Breast epithelium (tissue), 4 donors: Measurements from ENCODE around the gene UBE2H. TPM values are rescaled to one million over a fixed set of nuclear protein-coding genes. Genes with fewer than 3 reads are reported as not detected.
"Not testable (repeated sequence)": the region's sequence is repeated elsewhere in the genome, so short reads cannot be mapped to it uniquely, and the experiment has no call there.

Experiments used
- DNase-seq, 2 donors: peaks; one replicate each; pipeline ENCODE4 v3.0.0-alpha.2; 2019; ENCODE audit warnings: low spot score in 2 of 2
- H3K27ac ChIP-seq, 2 donors: fragments of 200-600 bp; sonication (generic) in 1 of 2; one replicate each; pipeline ENCODE4 v1.5.1; 2016 to 2019; ENCODE audit warnings: mild to moderate bottlenecking in 1 of 2
- H3K27me3 ChIP-seq, 2 donors: fragments of 200-600 bp; sonication (generic) in 1 of 2; one replicate each; pipeline versions ENCODE4 v1.5.1 to v1.6.0; 2017 to 2019; ENCODE audit warnings: control low read depth in 1 of 2, mild to moderate bottlenecking in 1 of 2
- H3K36me3 ChIP-seq: fragments of 200-600 bp; one replicate; pipeline ENCODE4 v1.5.1; 2019
- H3K4me1 ChIP-seq, 2 donors: fragments of 200-600 bp; sonication (generic); one replicate each; pipeline ENCODE4 v1.5.1; 2016 to 2019; ENCODE audit warnings: control low read depth in 1 of 2
- H3K4me3 ChIP-seq, 3 donors: fragments of 200-600 bp; sonication (generic); 1 replicate in 2 of 3; 2 replicates in 1 of 3; pipeline ENCODE4 v1.5.1; 2016 to 2019; ENCODE audit warnings: mild to moderate bottlenecking in 3 of 3, moderate library complexity in 2 of 3
- H3K9me3 ChIP-seq, 2 donors: fragments of 200-600 bp; sonication (generic) in 1 of 2; one replicate each; pipeline ENCODE4 v1.5.1; 2016 to 2019; ENCODE audit warnings: control low read depth in 1 of 2
- POLR2A ChIP-seq: fragments of 450-650 bp; IDR thresholded peaks from one replicate; pipeline ENCODE4 v1.6.1; 2016; ENCODE audit warnings: antibody characterized with exemption, mild to moderate bottlenecking, moderate library complexity
- POLR2AphosphoS5 ChIP-seq, 3 donors: sonication (generic); formaldehyde crosslinking; IDR thresholded peaks; one replicate each; pipeline ENCODE4 v1.6.1; 2017; ENCODE audit warnings: antibody characterized with exemption in 3 of 3
- intact Hi-C: fragments of 100-400 bp; cut with DNase I; formaldehyde crosslinking; loops from one replicate; pipeline ENCODE4 v1.15.1; 2023; ENCODE audit warnings: low total_unique reads
- total RNA-seq, 3 donors: library from RNA; depleted of rRNA; stranded (reverse); fragments of >200 nt; gene quantifications; one replicate each; pipeline ENCODE4 v1.1.0, GENCODE V29; 2016
- TF ChIP-seq, protein P1 (sequence below), 3 donors: fragments of 450-650 bp; IDR thresholded peaks; one replicate each; pipeline ENCODE4 v1.5.1; 2016 to 2017; ENCODE audit warnings: antibody characterized with exemption in 3 of 3, mild to moderate bottlenecking in 3 of 3, moderate library complexity in 3 of 3

Gene UBE2H
- total RNA-seq, 3 donors from 2014 or later: 81.8 to 124 (median 114) TPM

DNA sequence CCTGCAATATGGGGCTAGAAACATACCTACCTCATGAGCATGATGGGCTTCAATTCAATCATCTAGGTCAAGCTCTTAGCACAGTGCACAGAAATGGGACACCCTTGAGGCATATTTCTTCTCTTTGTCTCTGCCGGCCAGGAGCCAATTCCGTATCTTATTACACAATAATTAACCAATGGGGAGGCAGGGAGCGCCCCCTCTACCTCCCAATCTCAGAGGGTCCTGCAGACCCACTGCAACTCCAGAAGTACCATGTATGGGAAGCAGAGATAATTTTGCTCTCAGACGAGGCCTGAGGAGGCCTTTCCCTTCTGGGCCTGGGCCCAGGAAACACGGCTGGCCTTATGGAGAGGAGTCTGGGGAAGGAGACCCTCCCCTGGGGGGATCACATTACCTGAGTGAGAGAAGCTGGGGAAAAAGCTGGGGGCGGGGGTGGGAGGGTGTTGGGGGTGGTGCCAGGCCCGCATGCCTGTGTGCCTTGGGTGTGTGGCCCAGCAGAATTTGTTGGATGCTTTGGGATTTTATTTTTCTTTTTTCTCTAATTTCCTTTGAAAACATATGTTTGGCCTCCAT lies 155.5 kb downstream of the UBE2H start:
- DNase-seq: no peak
- H3K4me1 ChIP-seq: no peaks in the 10 kb centered on the region
- no peaks in the 10 kb centered on the region for H3K36me3 ChIP-seq
- no peak overlapping the region for H3K4me3 ChIP-seq
- no peaks in the 10 kb centered on the region for H3K9me3 ChIP-seq
- TF ChIP-seq, protein P1, sequence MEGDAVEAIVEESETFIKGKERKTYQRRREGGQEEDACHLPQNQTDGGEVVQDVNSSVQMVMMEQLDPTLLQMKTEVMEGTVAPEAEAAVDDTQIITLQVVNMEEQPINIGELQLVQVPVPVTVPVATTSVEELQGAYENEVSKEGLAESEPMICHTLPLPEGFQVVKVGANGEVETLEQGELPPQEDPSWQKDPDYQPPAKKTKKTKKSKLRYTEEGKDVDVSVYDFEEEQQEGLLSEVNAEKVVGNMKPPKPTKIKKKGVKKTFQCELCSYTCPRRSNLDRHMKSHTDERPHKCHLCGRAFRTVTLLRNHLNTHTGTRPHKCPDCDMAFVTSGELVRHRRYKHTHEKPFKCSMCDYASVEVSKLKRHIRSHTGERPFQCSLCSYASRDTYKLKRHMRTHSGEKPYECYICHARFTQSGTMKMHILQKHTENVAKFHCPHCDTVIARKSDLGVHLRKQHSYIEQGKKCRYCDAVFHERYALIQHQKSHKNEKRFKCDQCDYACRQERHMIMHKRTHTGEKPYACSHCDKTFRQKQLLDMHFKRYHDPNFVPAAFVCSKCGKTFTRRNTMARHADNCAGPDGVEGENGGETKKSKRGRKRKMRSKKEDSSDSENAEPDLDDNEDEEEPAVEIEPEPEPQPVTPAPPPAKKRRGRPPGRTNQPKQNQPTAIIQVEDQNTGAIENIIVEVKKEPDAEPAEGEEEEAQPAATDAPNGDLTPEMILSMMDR (IDR thresholded peaks at IDR 0.05): no peak
- TF ChIP-seq POLR2AphosphoS5 (IDR thresholded peaks at IDR 0.05) (no peak), POLR2A (no peak)
- H3K27ac ChIP-seq: no peak overlapping the region
- no peaks in the 10 kb centered on the region for H3K27me3 ChIP-seq
- intact Hi-C loops: no loop called here

DNA sequence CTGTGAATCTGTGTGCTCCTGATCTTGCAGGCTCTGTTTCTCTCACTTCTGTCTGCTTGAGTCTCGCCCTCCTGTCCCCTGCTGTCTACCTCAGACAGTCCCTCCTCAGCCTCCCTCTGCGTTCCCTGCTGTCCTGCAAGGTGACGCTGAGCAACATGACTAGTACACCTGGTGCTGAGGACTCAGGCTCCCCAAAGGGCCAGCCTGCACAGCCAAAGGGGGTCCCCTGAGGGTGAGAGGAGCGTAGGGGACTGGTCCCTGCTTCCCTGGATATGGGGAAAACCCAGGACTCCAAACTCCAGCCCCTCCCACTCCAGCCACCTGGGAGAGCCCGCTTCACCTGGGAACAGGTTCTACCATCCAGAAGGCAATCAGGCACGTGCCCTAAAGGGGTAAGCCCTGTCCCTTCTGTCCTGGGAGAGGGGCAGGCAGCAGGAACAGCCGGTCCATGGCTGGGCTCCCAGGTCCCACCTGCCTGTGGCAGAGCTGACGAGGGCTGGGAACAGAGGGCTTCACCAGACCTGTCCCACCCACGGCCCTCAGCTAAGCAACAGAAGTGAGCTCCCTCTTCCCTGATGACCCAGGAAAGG lies 156.5 kb downstream of the UBE2H start:
- Histone ChIP-seq H3K27me3 (no peaks in the 10 kb centered on the region), H3K9me3 (no peaks in the 10 kb centered on the region), H3K36me3 (no peaks in the 10 kb centered on the region), H3K4me3 (no peak overlapping the region), H3K4me1 (no peaks in the 10 kb centered on the region), H3K27ac (no peak overlapping the region)
- intact Hi-C loops: no loop called here
- TF ChIP-seq POLR2A (no peak), POLR2AphosphoS5 (IDR thresholded peaks at IDR 0.05) (no peak)
- TF ChIP-seq, protein P1 (IDR thresholded peaks at IDR 0.05): no peak
- no peak for DNase-seq

DNA sequence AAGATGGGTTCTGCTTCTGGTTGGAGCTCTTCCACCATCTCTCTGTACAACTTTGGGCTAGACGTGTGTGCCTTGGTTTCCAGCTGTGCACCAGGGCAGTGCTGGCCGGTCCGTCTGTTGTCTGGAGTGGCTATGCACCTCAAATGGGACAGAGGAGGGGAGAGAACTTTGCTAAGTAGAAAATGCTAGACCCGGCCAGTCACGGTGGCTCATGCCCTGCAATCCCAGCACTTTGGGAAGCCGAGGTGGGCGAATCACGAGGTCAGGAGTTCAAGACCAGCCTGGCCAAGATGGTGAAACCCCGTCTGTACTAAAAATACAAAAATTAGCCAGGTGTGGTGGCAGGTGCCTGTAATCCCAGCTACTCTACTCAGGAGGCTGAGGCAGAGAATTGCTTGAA lies 158.3 kb downstream of the UBE2H start:
- H3K4me3 ChIP-seq, intact Hi-C loops, H3K27me3 ChIP-seq, H3K9me3 ChIP-seq, DNase-seq, H3K27ac ChIP-seq, H3K36me3 ChIP-seq, H3K4me1 ChIP-seq: not testable (repeated sequence)

DNA sequence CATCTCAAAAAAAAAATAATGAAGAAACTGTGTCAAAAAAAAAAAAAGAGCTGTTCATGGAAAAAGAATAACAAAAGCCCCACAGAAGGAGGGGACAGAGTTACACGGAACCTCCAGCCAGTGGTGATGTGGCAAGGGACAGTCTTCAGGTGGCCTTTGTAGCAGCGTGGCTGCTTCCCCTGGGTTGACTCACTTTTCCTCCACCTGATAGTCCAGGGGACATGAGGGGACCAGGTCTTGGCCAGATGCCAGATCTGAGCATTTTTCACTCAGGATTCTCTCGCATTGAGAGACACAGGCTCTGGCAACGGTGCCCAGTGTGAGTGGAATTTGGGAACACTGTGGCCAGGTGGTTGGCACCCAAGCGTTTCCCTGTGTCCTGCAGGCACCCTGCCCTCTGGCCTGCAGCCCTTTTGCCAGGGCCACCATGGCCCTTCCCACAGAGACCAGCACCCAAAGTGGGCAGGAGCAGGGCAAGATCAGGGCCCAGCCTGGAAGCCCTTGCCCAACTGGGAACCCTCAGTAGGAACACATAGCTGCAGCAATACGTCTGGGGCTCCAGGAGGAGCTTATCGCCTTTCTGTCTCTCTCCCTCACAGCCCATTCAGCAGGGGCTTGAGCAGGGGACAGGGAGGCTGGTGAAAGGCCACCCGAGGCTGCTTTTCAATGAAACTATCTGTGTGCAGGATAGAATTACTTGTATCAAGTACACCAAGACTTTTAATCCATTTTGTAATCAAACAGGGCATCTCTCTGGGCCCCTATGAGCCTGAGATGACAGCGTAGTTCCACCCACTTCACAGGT lies 159.1 kb downstream of the UBE2H start:
- H3K27me3 ChIP-seq: no peaks in the 10 kb centered on the region
- H3K9me3 ChIP-seq: no peaks in the 10 kb centered on the region
- no peaks in the 10 kb centered on the region for H3K36me3 ChIP-seq
- no peak overlapping the region for H3K4me3 ChIP-seq
- TF ChIP-seq POLR2AphosphoS5 (IDR thresholded peaks at IDR 0.05) (no peak), POLR2A (no peak)
- TF ChIP-seq, protein P1 (IDR thresholded peaks at IDR 0.05): no peak
- intact Hi-C loops: no loop called here
- no peak overlapping the region for H3K27ac ChIP-seq
- DNase-seq: no peak
- H3K4me1 ChIP-seq: no peaks in the 10 kb centered on the region

DNA sequence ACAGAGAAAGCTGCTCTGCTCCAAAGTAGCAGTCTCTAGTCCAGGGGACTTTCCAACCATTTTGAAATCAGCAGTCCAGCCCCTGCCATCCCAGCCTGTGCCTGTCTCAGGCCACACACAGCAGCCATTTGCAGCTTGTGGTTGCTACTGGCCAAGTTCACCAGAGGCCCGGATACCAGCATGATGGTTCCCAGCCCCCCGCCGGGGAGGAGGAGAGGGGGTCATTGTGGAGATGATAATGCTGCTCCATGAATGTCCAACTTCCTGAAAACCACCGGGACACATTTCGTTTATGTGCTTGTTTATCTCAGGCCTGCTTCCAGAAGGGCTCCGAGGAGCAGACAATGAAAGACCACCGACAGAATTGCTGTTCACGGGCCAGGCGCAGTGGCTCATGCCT lies 160.0 kb downstream of the UBE2H start:
- Histone ChIP-seq H3K4me1 (no peaks in the 10 kb centered on the region), H3K9me3 (no peaks in the 10 kb centered on the region), H3K4me3 (no peak overlapping the region), H3K36me3 (no peaks in the 10 kb centered on the region), H3K27ac (no peak overlapping the region), H3K27me3 (no peaks in the 10 kb centered on the region)
- no peak for TF ChIP-seq POLR2A
- no peak for TF ChIP-seq POLR2AphosphoS5 (IDR thresholded peaks at IDR 0.05)
- TF ChIP-seq, protein P1 (IDR thresholded peaks at IDR 0.05): no peak
- no peak for DNase-seq
- intact Hi-C loops: no loop called here
